OCI-LY7 (cell line): Measurements from ENCODE around the gene SIK2.

Experiments
- EZH2phosphoT487 ChIP-seq: fragments of 200-600 bp; sonication (generic); IDR thresholded peaks from 2 replicates; pipeline ENCODE4 v1.6.1; 2018; ENCODE audit warnings: low read depth, borderline replicate concordance, mild to moderate bottlenecking, mixed run types, antibody characterized with exemption, low read length, moderate library complexity, mixed read lengths
- TF ChIP-seq, protein P1 (sequence below): fragments of 200-600 bp; sonication (generic); conservative IDR thresholded peaks from 2 replicates; pipeline ENCODE4 v1.5.1; 2014; ENCODE audit warnings: mild to moderate bottlenecking, antibody characterized with exemption, low read length, moderate library complexity, mixed read lengths

DNA sequence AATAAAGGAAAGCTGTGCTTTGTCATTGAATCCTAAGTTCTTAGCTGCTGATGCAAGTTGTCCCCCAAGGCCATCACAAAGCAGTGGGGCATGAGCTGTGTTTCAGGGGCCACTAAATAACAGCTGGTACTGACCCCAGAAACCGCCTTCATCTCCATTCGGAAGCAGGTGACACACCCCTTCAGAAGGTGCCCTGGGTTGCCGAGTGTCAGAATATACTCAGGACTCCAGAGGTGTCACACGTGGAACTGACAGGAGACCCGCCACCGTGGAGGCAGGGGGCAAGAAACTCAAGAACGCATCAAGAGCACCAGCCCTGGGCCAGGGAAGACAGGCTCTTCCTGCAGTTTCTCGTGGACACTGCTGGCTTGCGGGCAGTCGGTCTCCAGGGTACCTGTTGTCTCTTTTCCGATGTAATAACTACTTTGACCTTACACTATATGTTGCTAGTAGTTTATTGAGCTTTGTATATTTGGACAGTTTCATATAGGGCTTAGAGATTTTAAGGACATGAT, 122.4 kb downstream of the SIK2 start:
- TF ChIP-seq, protein P1, sequence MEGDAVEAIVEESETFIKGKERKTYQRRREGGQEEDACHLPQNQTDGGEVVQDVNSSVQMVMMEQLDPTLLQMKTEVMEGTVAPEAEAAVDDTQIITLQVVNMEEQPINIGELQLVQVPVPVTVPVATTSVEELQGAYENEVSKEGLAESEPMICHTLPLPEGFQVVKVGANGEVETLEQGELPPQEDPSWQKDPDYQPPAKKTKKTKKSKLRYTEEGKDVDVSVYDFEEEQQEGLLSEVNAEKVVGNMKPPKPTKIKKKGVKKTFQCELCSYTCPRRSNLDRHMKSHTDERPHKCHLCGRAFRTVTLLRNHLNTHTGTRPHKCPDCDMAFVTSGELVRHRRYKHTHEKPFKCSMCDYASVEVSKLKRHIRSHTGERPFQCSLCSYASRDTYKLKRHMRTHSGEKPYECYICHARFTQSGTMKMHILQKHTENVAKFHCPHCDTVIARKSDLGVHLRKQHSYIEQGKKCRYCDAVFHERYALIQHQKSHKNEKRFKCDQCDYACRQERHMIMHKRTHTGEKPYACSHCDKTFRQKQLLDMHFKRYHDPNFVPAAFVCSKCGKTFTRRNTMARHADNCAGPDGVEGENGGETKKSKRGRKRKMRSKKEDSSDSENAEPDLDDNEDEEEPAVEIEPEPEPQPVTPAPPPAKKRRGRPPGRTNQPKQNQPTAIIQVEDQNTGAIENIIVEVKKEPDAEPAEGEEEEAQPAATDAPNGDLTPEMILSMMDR: no peak
- TF ChIP-seq EZH2phosphoT487: no peak
